ENCODE results near the gene IMPA2.

DNA sequence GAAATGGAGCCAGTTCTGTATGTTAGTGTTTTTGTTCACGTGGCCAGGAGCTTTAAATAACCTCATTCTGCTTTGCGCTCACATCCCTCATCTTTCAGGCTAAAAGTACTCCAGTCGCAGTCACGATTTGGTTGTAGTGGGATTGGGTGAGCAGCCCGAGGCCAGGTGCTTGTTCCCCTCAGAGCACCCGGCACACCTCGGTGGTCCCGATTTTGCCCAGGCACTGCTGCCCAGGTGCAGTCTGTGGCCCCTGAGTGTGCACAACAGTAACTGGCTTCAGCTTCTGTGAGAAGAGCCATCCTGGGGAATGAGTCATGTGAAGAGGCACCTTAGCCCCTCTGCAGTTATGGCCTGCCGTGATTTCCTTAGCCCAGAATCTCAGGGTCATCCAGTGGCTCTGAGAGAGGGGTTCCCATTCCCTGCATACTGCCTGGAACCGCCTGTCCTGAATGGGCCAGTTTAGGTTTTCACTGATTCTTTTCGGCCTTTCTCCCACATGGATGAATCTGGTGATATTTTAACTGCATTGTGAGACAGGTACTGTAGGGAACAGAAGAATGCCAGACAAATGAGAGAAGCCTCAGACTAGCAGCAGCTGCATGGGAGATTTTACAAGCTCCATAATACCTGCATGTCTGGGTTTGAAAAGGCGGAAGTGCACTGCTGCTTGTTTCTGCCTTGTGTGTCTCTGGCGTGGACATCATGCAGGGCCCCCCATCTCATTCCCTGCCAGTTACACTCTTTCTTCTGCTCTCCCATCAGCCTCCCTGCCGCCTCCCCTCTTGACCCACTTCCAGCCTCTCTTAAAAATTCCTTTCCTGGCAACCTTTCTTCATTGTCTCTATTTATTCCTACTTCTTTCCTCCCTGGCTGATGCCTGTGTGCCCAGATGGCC lies 33.5 kb downstream of the IMPA2 start:
- TF ChIP-seq, protein P1, sequence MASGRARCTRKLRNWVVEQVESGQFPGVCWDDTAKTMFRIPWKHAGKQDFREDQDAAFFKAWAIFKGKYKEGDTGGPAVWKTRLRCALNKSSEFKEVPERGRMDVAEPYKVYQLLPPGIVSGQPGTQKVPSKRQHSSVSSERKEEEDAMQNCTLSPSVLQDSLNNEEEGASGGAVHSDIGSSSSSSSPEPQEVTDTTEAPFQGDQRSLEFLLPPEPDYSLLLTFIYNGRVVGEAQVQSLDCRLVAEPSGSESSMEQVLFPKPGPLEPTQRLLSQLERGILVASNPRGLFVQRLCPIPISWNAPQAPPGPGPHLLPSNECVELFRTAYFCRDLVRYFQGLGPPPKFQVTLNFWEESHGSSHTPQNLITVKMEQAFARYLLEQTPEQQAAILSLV (CRISPR knock-in tag; IDR thresholded peaks at IDR 0.05; ENCODE audit: borderline replicate concordance), result no peak
- TF ChIP-seq ARNT2 (CRISPR knock-in tag; IDR thresholded peaks at IDR 0.05; ENCODE audit: low read depth) (no peak), NFYB (CRISPR knock-in tag; IDR thresholded peaks at IDR 0.05) (no peak), ZNF660 (CRISPR knock-in tag; IDR thresholded peaks at IDR 0.05; ENCODE audit: borderline replicate concordance, low read depth) (no peak), NRL (CRISPR knock-in tag; IDR thresholded peaks at IDR 0.05; ENCODE audit: borderline replicate concordance) (no peak), MED13 (CRISPR knock-in tag; IDR thresholded peaks at IDR 0.05) (no peak), ZFP90 (CRISPR knock-in tag; IDR thresholded peaks at IDR 0.05; ENCODE audit: borderline replicate concordance) (no peak), POLR2AphosphoS5 (IDR thresholded peaks at IDR 0.05; ENCODE audit: low read depth, low read length) (no peak)
- TF ChIP-seq, protein P2, sequence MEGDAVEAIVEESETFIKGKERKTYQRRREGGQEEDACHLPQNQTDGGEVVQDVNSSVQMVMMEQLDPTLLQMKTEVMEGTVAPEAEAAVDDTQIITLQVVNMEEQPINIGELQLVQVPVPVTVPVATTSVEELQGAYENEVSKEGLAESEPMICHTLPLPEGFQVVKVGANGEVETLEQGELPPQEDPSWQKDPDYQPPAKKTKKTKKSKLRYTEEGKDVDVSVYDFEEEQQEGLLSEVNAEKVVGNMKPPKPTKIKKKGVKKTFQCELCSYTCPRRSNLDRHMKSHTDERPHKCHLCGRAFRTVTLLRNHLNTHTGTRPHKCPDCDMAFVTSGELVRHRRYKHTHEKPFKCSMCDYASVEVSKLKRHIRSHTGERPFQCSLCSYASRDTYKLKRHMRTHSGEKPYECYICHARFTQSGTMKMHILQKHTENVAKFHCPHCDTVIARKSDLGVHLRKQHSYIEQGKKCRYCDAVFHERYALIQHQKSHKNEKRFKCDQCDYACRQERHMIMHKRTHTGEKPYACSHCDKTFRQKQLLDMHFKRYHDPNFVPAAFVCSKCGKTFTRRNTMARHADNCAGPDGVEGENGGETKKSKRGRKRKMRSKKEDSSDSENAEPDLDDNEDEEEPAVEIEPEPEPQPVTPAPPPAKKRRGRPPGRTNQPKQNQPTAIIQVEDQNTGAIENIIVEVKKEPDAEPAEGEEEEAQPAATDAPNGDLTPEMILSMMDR (CRISPR knock-in tag; IDR thresholded peaks at IDR 0.05), result no peak

All from HepG2 (cell line).